ENCODE measurements around the gene UBL5.

UBL5 gene

GRCh38 chr19:9850235-9850959 lies 22.7 kb downstream of the UBL5 start:
- DNase-seq (ENCODE audit: low read depth in 2 of 3, low spot score in 2 of 3): no peak

- DNase-seq (ENCODE audit: low read depth in 2 of 3, low spot score in 2 of 3): no peak
These were observed 26.6 kb downstream of the UBL5 start for GRCh38 chr19:9854282-9854846.

- DNase-seq (ENCODE audit: low read depth in 2 of 3, low spot score in 2 of 3): no peak
These were observed 28.9 kb downstream of the UBL5 start for GRCh38 chr19:9856609-9857008.

DNA sequence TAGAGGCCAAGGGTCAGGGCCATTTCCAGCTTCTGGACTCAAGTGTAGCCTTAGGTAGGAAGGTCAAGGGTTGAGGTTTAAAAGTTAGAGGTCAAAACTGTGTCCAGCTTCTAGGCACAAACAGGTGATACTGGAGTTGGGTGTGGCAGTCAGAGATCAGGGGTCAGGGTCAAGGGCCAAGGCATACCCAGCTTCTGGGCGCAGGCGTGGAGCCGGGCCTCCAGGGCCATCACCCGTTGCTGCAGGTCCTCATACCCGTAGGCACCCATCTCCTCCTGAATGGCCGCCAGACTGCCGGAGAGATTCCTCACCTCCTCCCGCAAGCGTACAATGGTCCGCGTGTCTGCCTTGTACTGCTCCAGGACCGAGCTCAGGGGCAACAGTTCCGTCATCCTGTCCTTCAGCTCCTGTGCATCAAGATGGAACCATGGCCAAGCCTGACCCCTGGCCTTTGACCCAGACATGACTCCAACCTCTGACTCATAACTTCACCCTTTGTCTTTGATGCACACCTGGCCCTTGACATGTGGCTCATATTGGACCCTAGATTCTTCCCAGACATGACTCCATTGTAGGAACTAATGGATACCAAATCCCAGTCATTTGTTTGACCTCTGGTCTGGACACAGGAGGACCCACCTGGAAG lies 29.5 kb downstream of the UBL5 start:
- no peak for DNase-seq (ENCODE audit: low read depth in 2 of 3, low spot score in 2 of 3)

- no peak for DNase-seq (ENCODE audit: low read depth in 2 of 3, low spot score in 2 of 3)
These were observed 30.4 kb downstream of the UBL5 start for GRCh38 chr19:9857920-9858746.

GRCh38 chr19:9858766-9859165 lies 31.0 kb downstream of the UBL5 start:
- no peak for DNase-seq (ENCODE audit: low read depth in 2 of 3, low spot score in 2 of 3)

- DNase-seq (ENCODE audit: low read depth in 2 of 3, low spot score in 2 of 3): no peak
These were observed 32.7 kb downstream of the UBL5 start for GRCh38 chr19:9860407-9860806.

GRCh38 chr19:9861503-9861902 lies 33.8 kb downstream of the UBL5 start:
- DNase-seq (ENCODE audit: low read depth in 2 of 3, low spot score in 2 of 3): no peak

DNA sequence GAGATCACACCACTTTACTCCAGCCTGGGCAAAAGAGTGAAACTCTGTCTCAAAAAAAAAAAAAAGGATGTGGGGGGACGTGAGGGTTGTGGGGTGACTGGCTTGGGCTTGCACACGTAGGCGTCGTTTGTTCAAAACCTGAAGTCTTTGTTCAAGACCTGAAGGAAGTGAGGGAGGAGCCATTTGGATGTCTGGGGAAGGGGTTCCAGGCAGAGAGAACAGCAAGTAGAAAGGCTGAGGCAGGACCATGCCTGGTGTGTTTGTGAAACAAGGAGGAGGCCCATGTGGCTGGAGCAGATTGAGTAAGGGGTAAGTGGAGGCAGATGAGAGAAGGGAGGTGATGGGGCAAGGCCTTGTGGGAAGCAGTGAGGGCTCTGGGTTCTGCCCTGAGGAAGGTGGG lies 35.2 kb downstream of the UBL5 start:
- DNase-seq (ENCODE audit: low read depth in 2 of 3, low spot score in 2 of 3): no peak

DNA sequence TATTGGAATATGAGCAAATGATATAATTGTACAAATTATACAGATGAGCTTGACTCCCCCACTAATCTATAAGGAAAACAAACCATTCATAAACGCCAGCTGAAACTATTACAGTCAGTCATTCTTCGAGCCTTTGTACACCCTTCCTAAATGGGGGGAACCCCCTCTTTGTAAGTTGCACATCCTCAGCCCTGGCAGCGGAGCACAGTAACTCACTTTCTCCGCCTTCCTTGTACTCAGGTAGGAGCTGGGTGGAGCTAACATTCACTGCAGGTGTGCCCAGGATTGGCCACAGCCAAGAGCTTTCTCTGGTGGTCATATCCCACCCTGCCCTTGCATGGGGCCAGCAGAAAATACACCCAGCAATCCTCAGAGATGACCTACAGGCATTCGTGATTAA lies 36.0 kb downstream of the UBL5 start:
- no peak for DNase-seq (ENCODE audit: low read depth in 2 of 3, low spot score in 2 of 3)

GRCh38 chr19:9865732-9866501 lies 38.2 kb downstream of the UBL5 start:
- no peak for DNase-seq (ENCODE audit: low read depth in 2 of 3, low spot score in 2 of 3)

- DNase-seq (ENCODE audit: low read depth in 2 of 3, low spot score in 2 of 3): no peak
These were observed 41.4 kb downstream of the UBL5 start for GRCh38 chr19:9868983-9869617.

DNA sequence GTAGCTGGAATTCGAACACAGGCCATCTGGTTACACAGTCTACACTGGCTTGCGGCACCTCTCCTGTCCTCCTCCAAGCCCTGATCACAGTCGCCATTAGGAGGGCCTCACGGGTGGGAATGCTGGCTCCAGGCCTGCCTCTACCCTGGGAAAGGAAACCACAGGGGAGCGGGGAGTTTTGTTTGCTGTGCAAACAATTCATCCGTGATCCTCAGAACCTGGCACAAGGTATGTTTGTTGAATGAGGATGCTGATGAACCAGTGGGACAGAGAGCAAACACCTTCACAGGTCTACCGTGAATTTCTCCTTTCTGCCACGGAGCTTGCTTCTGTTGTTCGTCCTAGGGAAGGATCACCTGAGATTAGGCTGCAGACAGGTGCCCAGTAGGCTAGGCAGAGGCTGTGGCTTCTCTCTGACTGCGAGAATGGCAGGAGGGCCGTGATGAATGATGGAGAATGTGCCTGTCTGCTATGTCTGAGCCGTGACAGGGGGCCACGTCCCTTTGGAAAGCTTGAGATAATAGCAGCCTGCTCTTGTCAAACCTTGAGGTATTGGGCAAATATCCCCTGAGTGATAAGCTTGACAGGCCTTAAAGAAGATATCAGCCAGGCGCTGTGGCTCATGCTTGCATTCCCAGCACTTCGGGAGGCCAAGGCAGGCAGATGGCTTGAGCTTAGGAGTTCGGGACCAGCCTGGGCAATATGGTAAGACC lies 44.1 kb downstream of the UBL5 start:
- DNase-seq (ENCODE audit: low read depth in 2 of 3, low spot score in 2 of 3): no peak

DNA sequence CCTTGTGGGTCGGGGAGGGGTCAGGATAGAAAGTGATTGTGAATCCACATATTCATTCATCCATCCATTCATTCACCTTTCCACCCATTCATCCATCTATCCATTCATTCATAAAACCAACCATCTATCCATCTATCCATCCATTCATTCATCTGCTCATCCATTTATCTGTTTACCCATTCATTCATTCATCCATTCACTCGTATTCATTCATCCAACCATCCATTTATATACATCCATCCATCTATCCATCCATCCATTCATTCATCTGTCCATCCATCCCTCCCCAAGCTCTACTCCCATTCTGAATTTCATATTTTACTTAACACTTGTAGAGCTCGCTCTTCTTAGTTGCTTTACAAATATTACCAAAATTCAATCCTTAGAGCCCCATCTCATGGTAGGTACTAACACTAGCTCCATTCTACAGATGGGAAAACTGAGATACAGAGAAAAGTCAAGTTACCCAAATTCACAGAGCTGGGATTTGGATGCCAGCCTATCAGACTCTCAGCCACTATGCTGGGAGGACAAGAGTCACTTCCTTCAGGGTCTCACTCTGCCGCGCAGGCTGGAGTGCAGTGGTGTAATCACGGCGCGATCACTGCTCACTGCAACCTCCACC lies 45.0 kb downstream of the UBL5 start:
- DNase-seq (ENCODE audit: low read depth in 2 of 3, low spot score in 2 of 3): no peak

DNA sequence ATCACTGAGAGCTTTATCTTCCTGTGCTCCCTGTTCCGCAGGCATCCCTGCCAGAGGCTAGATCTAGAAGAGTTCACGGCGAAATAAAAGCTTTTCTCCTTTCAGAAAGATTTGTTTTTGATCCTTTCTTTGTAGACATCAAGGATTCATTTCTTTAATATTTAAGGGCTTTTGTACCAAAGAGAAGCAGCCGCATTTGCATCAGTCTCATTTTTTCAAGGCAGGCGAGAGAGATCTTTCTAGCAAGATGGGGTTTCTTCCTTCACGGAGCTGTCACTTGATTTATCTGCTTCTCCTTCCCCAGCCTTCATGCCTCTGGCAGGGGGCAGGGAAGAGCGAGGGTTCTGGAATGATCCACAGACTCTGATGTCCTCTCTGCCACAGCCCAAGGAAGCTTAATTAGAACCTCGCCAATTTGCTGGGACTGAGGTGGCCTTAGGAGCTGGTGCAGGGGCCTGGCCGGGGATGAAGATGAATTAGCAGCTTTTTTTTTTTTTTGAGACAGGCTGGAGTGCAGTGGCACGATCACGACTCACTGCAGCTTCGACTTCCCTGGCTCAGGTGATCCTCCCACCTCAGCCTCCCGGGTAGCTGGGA lies 47.4 kb downstream of the UBL5 start:
- DNase-seq (ENCODE audit: low read depth in 2 of 3, low spot score in 2 of 3): no peak

- DNase-seq (ENCODE audit: low read depth in 2 of 3, low spot score in 2 of 3): no peak
These were observed 48.1 kb downstream of the UBL5 start for GRCh38 chr19:9875796-9876195.

- DNase-seq (ENCODE audit: low read depth in 2 of 3, low spot score in 2 of 3): no peak
These were observed 50.2 kb downstream of the UBL5 start for GRCh38 chr19:9877780-9878510.

GRCh38 chr19:9878511-9879196 lies 50.9 kb downstream of the UBL5 start:
- DNase-seq (ENCODE audit: low read depth in 2 of 3, low spot score in 2 of 3): no peak

All from activated CD8-positive, alpha-beta memory T cell treated with anti-CD3 and anti-CD28 coated beads for 48 hours (primary cell).